RWPE2 (cell line): ENCODE data around the gene APBB1.

Experiments used
- ATAC-seq: fragments of 200-7000 bp; cut with Tn5 transposase; 3 replicates; pipeline ENCODE4 v1.9.1; 2021; ENCODE audit warnings: low read depth
- DNase-seq: peaks from one replicate; pipeline ENCODE4 v3.0.0-alpha.2; 2020; ENCODE audit warnings: low spot score
- H3K27ac ChIP-seq: fragments of 450-650 bp; 2 replicates; pipeline ENCODE4 v1.5.1; 2017; ENCODE audit warnings: mild to moderate bottlenecking; ENCODE audit not compliant: poor library complexity, severe bottlenecking
- H3K27me3 ChIP-seq: fragments of 250-450 bp; sonication (Bioruptor Pico); 2 replicates; pipeline ENCODE4 v1.5.1; 2021; ENCODE audit warnings: mild to moderate bottlenecking, moderate library complexity; ENCODE audit not compliant: insufficient read depth, poor library complexity, severe bottlenecking
- H3K36me3 ChIP-seq: fragments of 250-450 bp; sonication (Bioruptor Pico); 2 replicates; pipeline ENCODE4 v1.5.1; 2020; ENCODE audit warnings: low read depth, mild to moderate bottlenecking, moderate library complexity
- H3K4me1 ChIP-seq: fragments of 250-450 bp; sonication (Bioruptor Pico); 2 replicates; pipeline ENCODE4 v1.5.1; 2021; ENCODE audit warnings: mild to moderate bottlenecking, moderate library complexity; ENCODE audit not compliant: insufficient read depth, poor library complexity, severe bottlenecking
- H3K4me3 ChIP-seq: fragments of 250-450 bp; sonication (Bioruptor Pico); 2 replicates; pipeline ENCODE4 v1.5.1; 2021; ENCODE audit warnings: mild to moderate bottlenecking, moderate library complexity; ENCODE audit not compliant: severe bottlenecking
- H3K9me3 ChIP-seq: fragments of 250-450 bp; sonication (Bioruptor Pico); 2 replicates; pipeline ENCODE4 v1.5.1; 2021; ENCODE audit warnings: mild to moderate bottlenecking, moderate library complexity; ENCODE audit not compliant: severe bottlenecking
- CTCF ChIP-seq: fragments of 450-650 bp; IDR thresholded peaks from one replicate; pipeline ENCODE4 v1.5.1; 2017; ENCODE audit warnings: mild to moderate bottlenecking, moderate library complexity; ENCODE audit not compliant: poor library complexity, severe bottlenecking

APBB1 gene

GRCh38 chr11:6388748-6389147 lies 30.1 kb downstream of the APBB1 start:
- no peak for ATAC-seq
- Histone ChIP-seq H3K4me1 (peaks cover 15% of the 10 kb centered on the region), H3K4me3 (no peak overlapping the region), H3K27me3 (no peaks in the 10 kb centered on the region), H3K36me3 (no peaks in the 10 kb centered on the region), H3K9me3 (no peaks in the 10 kb centered on the region), H3K27ac (no peak overlapping the region)
- no peak for TF ChIP-seq CTCF
- DNase-seq, result no peak

GRCh38 chr11:6387811-6388599 lies 30.9 kb downstream of the APBB1 start:
- H3K27ac ChIP-seq, result peak overlapping the region; percentile 15
- no peak for TF ChIP-seq CTCF
- H3K9me3 ChIP-seq, result no peaks in the 10 kb centered on the region
- H3K4me1 ChIP-seq, result peaks cover 15% of the 10 kb centered on the region
- DNase-seq, result no peak
- H3K4me3 ChIP-seq, result no peak overlapping the region
- no peak for ATAC-seq
- H3K36me3 ChIP-seq, result no peaks in the 10 kb centered on the region
- H3K27me3 ChIP-seq, result no peaks in the 10 kb centered on the region

- no peak overlapping the region for H3K27ac ChIP-seq
- no peaks in the 10 kb centered on the region for H3K36me3 ChIP-seq
- no peaks in the 10 kb centered on the region for H3K27me3 ChIP-seq
- TF ChIP-seq CTCF, result no peak
- H3K4me3 ChIP-seq, result no peak overlapping the region
- H3K4me1 ChIP-seq, result peaks cover 15% of the 10 kb centered on the region
- ATAC-seq, result no peak
- DNase-seq, result no peak
- H3K9me3 ChIP-seq, result no peaks in the 10 kb centered on the region
These were observed 33.7 kb downstream of the APBB1 start for GRCh38 chr11:6385046-6385777.

GRCh38 chr11:6378640-6378989 lies 40.3 kb downstream of the APBB1 start:
- no peaks in the 10 kb centered on the region for H3K4me1 ChIP-seq
- no peak for TF ChIP-seq CTCF
- DNase-seq (no peak), ATAC-seq (no peak)
- no peaks in the 10 kb centered on the region for H3K36me3 ChIP-seq
- H3K27ac ChIP-seq, result no peak overlapping the region
- H3K4me3 ChIP-seq, result no peak overlapping the region
- H3K9me3 ChIP-seq, result no peaks in the 10 kb centered on the region
- H3K27me3 ChIP-seq, result no peaks in the 10 kb centered on the region
